IPS-NIHi11 (cell line): ENCODE data around the gene MRGPRD.

Experiments used
- DNase-seq: peaks from one replicate; pipeline ENCODE4 v3.0.0; 2012; ENCODE audit warnings: mixed read lengths, low spot score

Gene MRGPRD

GRCh38 chr11:68946416-68947090 is 34.2 kb downstream of the MRGPRD start:
- no peak for DNase-seq

GRCh38 chr11:68942751-68943271 is 38.0 kb downstream of the MRGPRD start:
- no peak for DNase-seq

GRCh38 chr11:68942095-68942620 is 38.6 kb downstream of the MRGPRD start:
- DNase-seq: no peak

- no peak for DNase-seq
These were observed 39.3 kb downstream of the MRGPRD start for GRCh38 chr11:68941324-68942094.

GRCh38 chr11:68940651-68941323 is 40.0 kb downstream of the MRGPRD start:
- DNase-seq: no peak

- no peak for DNase-seq
These were observed 40.9 kb downstream of the MRGPRD start for GRCh38 chr11:68939583-68940555.

- no peak for DNase-seq
These were observed 41.8 kb downstream of the MRGPRD start for GRCh38 chr11:68938816-68939582.

- no peak for DNase-seq
These were observed 42.7 kb downstream of the MRGPRD start for GRCh38 chr11:68938088-68938487.

- no peak for DNase-seq
These were observed 43.8 kb downstream of the MRGPRD start for GRCh38 chr11:68936676-68937620.

GRCh38 chr11:68936358-68936636 is 44.5 kb downstream of the MRGPRD start:
- DNase-seq: no peak

GRCh38 chr11:68935516-68936357 is 45.0 kb downstream of the MRGPRD start:
- DNase-seq: no peak

- no peak for DNase-seq
These were observed 45.7 kb downstream of the MRGPRD start for GRCh38 chr11:68935066-68935465.

GRCh38 chr11:68934666-68935065 is 46.1 kb downstream of the MRGPRD start:
- no peak for DNase-seq

- DNase-seq: no peak
These were observed 46.5 kb downstream of the MRGPRD start for GRCh38 chr11:68934321-68934645.

GRCh38 chr11:68933605-68934320 is 47.0 kb downstream of the MRGPRD start:
- no peak for DNase-seq

- DNase-seq: no peak
These were observed 47.7 kb downstream of the MRGPRD start for GRCh38 chr11:68932933-68933577.

GRCh38 chr11:68932358-68932757 is 48.4 kb downstream of the MRGPRD start:
- DNase-seq: no peak

- no peak for DNase-seq
These were observed 48.9 kb downstream of the MRGPRD start for GRCh38 chr11:68931911-68932310.
